ENCODE results near the gene EIF4E1B.
A peak's percentile ranks its signal among the peaks of the same experiment; 100 is the strongest.

EIF4E1B gene

GRCh38 chr5:176628406-176629228, 1.9 kb upstream of the EIF4E1B start:
- no peak for DNase-seq

GRCh38 chr5:176629317-176629852, 1.1 kb upstream of the EIF4E1B start:
- no peak for DNase-seq

- DNase-seq, result no peak
Measured at GRCh38 chr5:176630681-176631222, 277 bp downstream of the EIF4E1B start.

GRCh38 chr5:176631383-176632200, 1.1 kb downstream of the EIF4E1B start:
- no peak for DNase-seq

- DNase-seq, result no peak
Measured at GRCh38 chr5:176632745-176633144, 2.3 kb downstream of the EIF4E1B start.

- no peak for DNase-seq
Measured at GRCh38 chr5:176633598-176633997, 3.1 kb downstream of the EIF4E1B start.

GRCh38 chr5:176636426-176636825, 6.0 kb downstream of the EIF4E1B start:
- DNase-seq, result no peak

GRCh38 chr5:176637556-176637955, 7.1 kb downstream of the EIF4E1B start:
- DNase-seq, result no peak

GRCh38 chr5:176638437-176638836, 8.0 kb downstream of the EIF4E1B start:
- no peak for DNase-seq

GRCh38 chr5:176639208-176639607, 8.7 kb downstream of the EIF4E1B start:
- no peak for DNase-seq

GRCh38 chr5:176639981-176640380, 9.5 kb downstream of the EIF4E1B start:
- DNase-seq, result no peak

- DNase-seq, result no peak
Measured at GRCh38 chr5:176640616-176641015, 10.1 kb downstream of the EIF4E1B start.

GRCh38 chr5:176642675-176643490, 12.4 kb downstream of the EIF4E1B start:
- no peak for DNase-seq

GRCh38 chr5:176643491-176644219, 13.2 kb downstream of the EIF4E1B start:
- no peak for DNase-seq

GRCh38 chr5:176644294-176644693, 13.8 kb downstream of the EIF4E1B start:
- DNase-seq, result no peak

- no peak for DNase-seq
Measured at GRCh38 chr5:176644878-176645670, 14.6 kb downstream of the EIF4E1B start.

GRCh38 chr5:176646049-176646706, 15.7 kb downstream of the EIF4E1B start:
- no peak for DNase-seq

- no peak for DNase-seq
Measured at GRCh38 chr5:176646707-176647029, 16.2 kb downstream of the EIF4E1B start.

- peak; percentile 99 for DNase-seq
Measured at GRCh38 chr5:176647030-176647842, 16.8 kb downstream of the EIF4E1B start, which contains the start of gene TSPAN17. Gene TSPAN17 (plus strand): TSS chr5:176647484. CDS start chr5:176647616, 132 bp downstream.
